HG02588 (cell line): ENCODE data around the gene SAFB.
"Not testable (repeated sequence)": the region's sequence is repeated elsewhere in the genome, so short reads cannot be mapped to it uniquely, and the experiment has no call there.

ENCODE experiments used
- ATAC-seq: cut with Tn5 transposase; IDR thresholded peaks from one replicate; pipeline ENCODE4 v1.9.1; 2021; ENCODE audit warnings: mild to moderate bottlenecking, moderate library complexity; ENCODE audit not compliant: unreplicated experiment

SAFB gene

DNA sequence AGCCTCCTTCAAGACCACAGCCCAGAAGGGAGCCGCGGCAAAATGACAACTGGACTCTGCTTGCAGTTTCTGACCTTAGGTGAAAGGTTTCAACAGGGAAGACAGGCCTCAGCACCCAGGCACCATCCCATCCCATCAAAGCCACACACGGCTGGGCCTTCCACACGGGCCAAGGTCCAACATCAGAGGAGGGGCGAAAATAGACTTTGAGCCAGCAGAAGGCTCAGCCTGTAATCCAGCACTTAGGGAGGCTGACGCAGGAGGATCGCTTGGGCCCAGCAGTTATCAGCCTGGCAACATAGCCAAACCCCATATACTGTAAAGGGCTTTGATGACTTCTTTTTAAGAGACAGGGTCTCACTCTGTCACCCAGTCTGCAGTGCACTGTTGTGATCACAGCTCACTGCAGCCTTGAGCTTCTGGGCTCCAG is 28.3 kb upstream of the SAFB start:
- no peak for ATAC-seq

DNA sequence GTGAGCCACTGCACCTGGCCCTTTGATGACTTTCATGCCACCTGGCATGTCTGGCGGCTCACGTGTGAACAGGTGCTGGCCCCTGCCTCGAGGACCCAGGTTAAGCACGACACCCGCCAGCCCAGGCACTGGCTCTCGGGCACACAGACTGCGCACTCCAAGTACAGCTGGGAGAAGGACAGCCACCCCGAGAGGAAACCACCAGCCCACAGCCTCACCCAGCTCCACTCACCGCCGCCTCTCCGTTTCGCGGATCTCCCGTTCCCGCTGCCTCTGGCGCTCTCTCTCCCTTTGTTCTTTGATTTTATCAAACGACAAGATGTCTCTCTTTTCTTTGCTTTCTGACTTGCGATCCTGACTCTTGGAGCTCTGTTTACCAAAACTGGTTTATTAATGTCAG is 27.8 kb upstream of the SAFB start:
- no peak for ATAC-seq

DNA sequence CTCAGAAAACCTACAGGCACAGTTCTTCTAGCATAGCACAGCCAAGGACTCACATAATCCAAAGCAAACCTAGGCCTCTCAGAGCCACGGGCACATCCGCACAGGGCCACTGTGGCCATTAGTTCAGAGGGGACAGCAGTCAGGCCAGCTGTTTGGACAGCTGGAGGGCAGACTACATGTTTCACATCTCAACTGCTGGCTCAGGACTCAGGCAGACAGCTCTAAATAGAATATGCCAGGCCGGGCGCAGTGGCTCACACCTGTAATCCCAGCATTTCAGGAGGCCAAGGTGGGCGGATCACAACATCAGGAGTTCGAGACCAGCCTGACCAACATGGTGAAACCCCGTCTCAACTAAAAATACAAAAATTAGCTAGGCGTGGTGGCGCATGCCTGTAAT is 27.1 kb upstream of the SAFB start:
- no peak for ATAC-seq

DNA sequence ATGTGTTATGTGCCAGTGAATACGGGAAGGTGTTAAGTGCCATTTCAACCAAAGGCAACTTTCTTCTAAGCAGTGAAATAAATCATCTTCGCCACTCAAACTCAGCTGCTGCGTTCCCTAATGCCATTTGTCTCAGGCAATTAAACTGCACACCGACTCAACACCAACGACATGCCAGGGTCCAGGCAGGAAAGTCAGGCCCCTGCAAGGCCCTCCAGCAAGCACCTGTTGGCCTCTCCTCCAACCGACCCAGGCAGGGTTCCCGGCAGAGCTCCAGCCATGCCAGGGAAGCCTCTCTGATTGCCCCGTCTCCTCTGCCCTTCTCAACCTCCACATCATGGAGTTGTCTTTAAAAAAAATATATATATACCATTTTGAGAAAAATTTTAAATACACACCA is 22.1 kb upstream of the SAFB start:
- no peak for ATAC-seq

DNA sequence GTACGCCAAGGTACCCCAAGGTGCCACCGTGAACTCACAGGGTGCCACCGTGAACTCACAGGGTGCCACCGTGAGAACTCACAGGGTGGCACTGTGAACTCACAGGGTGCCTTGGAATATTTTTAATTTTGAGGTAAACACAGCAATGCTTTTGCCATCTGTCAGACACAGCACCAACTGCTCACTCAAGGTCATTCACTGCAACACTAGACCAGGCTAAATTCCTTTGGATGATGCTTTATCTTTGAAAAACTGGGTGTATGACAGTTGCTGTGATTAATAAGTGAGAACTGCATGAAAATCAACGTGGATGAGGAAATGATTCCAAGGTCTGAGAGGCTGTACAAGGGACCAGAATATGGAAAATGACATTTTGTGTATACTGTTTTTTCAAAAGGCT is 19.3 kb upstream of the SAFB start:
- ATAC-seq = no peak

DNA sequence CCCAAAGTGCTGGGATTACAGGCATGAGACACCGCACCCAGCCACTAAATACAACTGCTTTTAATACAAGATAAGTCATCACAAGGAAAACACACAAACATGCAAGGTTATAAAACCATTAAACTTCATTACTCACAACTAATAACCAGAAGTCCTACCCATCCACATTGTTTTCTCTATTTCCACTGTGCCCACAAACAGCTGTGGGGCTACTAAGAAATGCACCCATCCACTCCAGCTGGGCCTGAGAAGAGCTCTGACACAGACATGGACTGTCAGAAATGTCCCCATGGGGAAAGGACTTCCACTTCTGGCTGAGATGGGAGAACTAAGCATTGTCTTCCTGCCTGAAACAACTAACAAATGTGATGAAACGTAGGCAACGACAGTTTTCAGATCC is 17.5 kb upstream of the SAFB start:
- no peak for ATAC-seq

DNA sequence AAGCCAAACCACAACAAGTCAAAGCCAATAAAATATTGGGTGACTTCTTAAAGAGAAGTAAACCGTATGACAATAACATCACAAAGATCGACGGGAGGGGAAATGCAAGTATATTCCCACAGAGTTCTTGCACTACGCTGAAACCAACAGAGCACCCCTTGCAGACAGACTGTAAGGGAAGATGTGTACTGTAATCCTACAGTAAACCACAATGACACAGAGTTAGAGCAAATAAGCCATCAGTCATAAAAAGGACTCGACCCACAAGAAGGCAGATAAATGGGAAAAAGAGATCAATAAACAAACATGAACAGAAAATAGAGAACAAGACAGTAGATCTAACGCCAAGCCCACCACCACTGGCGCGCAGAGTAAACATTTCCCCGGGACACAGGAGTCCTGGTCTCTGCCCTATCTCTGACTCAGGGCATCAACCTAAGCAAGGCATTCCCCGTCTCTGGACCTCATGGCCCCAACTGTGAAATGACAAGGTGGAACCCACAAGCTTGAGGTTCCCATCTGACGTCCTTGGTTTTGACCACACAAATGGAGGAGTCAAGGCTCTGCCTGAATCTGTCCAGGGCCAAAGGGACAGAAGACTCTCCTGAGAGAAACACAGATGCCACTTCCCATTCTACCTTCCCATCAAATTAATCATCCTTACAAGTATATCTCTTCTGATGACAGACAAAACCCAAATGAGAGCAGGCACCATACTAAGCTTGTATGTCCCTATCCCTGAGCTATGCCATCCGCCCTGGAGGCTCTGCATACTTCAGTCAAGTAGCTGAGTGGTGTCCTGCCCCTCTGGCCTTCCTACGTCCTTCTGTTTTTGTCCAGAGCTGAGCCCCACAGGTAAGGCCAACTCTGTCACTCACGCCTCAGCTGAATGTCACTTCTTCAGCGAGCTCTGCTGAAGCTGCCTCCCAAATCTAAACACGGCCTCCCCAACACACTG is 15.3 kb upstream of the SAFB start:
- ATAC-seq = no peak

DNA sequence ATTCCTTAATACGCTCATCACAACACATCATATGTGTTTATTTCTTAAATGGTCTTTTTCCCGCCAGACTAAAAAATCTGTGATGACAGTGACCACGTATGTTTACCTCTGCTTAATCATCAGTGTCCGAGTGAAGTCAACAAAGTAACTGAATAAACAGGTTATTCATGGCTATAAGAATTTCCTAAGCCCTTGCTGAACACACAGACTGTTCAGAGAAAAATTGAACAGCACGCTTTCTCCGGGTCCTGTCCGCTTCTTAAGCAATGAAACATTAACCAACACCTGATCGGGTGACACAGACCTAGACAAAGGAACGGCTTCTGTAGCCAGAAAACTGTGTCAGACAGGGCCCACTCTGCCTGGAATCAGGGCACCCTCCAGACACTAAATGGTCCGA is 14.6 kb upstream of the SAFB start:
- no peak for ATAC-seq

DNA sequence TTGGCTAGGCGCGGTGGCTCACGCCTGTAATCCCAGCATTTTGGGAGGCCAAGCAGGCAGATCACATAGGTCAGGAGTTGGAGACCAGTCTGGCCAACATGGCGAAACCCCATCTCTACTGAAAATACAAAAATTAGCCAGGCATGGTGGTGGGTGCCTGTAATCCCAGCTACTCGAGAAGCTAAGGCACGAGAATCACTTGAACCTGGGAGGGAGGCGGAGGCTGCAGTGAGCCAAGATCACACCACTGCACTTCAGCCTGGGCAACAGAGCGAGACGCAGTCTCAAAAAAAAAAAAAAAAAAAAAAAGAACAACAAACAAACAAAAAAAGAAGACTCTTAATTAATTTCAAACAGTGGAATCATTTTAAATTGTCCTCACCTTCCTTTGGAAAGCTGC is 14.1 kb upstream of the SAFB start:
- not testable (repeated sequence) for ATAC-seq

DNA sequence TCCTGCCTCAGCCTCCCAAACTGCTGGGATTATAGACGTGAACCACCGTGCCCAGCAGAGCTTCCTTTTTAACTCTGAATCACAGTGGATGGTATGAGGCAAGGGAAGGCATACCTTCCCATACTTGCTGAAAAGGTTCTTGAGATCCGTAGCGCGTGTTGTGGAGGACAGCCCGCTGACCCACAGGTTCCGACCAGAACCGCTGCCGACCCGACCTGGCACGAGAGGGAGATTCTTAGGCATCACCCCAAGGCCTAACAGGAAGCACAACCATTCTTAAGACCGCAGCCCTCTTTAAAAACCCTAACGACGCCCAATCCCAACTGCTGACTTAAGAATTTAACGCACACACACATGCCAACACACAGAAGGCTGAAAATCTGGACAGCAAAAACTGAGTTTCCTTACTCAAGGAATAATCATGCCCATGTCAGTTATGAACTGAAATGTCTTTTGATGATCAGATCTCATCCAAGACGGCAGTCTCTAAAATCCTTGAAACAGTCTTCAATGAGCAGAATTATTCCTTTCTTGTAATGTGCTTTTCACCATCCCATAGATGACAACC is 12.9 kb upstream of the SAFB start:
- ATAC-seq = no peak

DNA sequence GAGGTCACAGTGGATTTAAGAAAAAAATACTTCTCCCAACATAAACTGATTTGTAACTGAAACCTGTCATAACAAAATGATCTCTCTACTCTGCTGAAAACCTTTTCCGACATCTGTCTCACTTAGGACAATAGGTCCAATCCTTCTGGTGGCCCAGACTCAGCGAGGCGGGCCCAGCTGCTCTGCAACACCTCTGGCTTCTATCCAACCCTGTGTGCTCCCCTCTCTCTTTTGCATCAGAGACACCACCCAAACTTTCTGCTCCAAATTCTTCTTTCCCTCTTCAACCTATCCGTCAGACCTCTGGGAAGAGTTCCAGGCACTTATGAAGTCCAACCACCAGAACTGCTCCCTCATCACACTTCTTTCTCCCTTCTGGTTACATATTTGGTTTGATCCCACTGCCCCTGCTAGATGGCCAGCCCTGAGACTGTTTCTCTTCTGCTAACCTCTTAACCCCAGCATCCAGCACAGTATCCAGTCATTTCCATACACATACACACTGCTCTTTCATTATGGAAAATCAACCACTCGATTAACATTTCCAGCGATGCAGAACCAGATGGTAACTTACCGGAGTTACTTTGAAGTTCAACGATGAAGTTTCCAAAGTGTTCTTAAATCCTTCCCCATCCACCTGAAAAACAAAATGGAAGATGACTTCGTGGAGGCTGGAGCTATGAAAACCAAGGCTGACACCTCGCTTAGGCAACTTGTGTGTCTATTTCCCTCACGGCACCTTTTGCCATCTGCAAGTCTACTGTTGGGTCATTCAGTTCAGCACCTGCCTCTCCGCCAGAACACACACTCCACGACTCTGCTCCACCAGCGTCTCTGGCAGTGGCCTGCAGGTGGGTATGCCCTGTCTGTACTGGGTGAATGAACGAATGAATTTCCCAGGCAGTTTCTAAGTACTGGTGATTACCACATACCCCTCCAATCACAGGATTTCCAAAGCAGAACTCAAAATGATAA is 9.7 kb upstream of the SAFB start:
- no peak for ATAC-seq

DNA sequence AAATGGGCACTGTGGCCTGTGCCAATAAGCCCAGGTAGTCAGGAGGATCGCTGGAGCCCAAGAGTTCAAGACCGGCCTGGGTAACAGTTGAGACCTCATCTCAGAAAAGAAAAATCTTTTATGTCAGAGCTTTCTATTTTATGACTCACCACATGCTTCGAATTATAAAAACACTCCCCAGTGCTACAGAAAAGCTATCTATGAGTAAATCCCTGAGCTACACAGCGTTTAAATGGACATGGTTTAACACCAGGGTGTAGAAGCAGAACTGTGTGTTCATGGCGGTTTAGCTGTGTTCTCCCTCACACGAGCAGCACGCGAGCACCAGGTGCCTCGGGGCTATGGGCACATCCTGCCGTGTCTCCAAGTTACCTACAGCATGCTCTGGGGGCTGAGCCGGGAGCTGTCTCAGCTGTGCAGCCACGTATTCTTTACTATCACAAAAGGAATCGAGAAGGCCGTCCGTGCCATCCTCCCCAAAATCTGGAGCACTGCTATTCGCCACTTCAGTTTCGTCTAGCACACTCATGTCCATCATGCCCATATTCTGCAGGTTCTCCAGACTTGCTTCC is 7.0 kb upstream of the SAFB start:
- no peak for ATAC-seq

DNA sequence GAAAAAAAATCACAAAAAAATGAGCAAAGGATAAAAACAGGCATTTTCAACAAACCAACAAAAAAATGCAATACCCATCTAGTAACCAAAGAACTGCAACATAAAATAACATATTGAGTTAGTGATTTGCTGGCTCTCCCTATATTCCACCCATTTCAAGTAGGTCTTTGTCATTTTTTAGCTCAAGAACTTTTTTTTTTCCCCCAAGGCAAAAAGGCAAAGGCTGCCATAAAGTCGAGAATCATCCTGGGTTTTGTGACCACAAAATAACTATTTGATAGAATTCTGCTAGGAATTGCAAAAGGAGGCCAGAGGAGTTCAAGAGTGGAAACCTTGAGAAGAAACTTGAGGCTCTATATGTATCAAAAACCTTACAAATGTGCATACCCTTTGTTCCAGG is 5.8 kb upstream of the SAFB start:
- no peak for ATAC-seq

DNA sequence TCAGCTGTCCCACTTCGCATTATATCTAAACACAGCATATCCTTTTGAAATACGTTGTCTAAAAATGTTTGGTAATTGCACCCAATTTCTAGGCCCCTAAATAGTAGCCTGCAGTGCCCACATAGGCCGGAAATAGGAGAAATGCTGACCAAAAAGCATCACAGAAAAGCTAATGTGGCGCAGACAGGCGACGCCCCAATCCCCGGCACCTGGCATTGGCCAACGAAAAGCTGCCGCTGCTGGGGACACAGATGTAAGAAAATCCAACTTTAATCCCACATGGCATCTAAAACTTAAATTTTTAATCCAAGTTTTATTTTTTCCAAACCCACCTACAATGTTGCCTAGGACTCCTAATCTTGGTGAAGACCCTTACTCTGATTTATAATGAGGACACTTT is 4.3 kb upstream of the SAFB start:
- ATAC-seq = no peak

DNA sequence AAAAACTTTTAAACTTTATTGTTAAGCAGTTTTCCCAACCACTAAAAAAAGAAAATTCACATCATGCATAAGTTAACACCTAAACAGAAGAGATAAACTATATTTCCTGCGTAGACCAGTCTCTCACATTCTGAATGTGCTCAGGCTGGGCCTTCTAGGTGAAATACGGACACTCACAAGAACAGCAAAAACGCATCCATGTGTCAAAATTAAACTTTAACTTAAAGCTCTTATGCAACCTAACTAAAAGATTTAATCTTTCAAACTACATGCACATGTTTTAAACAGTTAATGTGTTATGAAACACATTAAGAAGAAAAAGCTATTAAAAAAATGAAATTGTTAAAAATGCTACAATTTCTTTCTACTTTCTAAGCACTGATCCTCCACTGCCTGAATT is 2.9 kb upstream of the SAFB start:
- no peak for ATAC-seq

DNA sequence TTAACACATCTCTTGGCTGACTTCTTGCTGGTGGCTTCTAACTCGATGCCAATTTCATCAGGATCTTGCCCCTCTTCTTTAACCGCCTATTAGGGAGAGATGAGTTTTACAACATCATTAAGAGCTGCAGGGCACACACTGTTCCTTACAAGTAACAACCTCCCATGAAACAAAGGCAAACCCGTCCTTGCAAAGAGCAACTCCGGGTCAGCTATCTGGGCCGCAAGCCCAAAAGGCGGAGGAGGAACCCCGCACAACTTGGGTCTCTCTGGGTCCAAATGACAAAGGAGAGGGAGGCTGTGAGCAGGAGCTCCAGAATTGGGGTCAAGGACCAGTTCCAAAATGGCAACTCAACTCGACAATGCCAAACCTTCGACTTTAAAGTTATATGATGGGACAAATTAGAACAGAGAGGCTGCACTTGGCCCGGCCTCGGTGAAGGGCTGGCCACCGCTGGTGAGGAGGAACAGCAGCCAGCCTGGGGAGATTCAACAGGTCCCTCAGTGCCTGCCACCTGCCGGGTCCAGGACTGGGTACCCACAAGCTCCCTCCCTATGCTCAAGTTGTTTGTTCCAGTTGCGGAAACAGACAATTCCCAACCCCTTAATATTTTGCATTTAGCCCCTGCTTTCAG is 1.5 kb upstream of the SAFB start:
- ATAC-seq = no peak

DNA sequence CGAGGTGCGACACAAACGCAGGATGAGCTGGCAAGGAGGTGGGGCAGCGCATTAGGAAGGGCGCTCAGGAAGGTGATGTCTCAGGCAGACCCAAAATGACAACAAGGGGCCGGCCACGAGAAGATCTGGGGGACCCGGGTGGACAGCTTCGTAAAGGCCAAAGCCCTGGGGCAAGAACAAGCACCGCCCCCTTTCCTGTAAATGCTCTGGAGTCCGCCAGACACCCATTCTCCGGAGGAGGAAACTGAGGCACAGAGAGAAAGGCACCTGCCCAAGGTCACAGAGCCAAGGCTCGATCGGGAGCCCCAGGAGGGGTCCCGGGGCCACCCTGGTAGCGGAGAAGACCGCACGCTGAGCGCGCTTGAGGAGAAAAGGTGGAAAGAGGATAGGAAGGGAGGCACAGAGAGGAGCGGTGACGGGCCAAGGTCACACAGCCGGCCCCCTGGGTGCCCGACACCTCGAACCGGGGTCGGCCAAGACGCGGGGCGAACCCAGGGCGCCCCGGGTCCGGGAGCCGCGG is 878 bp upstream of the SAFB start:
- ATAC-seq = no peak

DNA sequence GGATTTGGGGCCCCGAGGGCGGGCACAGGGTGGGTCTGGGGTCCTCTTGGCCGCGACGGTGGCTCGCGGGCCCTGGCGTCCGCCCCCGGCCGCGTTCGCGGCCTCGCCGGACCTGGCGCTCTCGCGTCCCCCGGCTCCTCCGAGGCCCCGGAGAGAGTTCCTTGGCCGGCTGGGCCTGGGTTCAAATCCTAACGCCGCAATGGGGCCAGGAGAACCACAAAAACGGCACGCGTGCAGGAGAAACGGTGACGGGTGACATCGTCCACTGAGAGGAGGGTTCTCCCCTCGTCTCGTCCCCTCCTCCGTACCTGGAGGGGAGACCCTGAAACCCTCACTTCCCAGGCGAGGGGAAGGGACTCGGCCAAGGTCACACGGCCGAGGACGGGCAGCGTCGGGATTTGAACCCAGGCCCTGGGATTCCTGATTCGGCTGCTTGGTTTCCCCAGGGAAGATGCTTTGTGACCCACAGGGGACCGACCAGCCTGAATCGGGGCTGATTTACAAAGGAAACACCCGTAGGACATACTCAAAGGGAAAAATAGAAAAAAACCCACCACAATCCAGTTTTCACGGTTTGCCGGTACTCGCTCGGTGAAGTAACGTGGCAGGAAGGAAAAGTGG is 624 bp downstream of the SAFB start:
- ATAC-seq = no peak

DNA sequence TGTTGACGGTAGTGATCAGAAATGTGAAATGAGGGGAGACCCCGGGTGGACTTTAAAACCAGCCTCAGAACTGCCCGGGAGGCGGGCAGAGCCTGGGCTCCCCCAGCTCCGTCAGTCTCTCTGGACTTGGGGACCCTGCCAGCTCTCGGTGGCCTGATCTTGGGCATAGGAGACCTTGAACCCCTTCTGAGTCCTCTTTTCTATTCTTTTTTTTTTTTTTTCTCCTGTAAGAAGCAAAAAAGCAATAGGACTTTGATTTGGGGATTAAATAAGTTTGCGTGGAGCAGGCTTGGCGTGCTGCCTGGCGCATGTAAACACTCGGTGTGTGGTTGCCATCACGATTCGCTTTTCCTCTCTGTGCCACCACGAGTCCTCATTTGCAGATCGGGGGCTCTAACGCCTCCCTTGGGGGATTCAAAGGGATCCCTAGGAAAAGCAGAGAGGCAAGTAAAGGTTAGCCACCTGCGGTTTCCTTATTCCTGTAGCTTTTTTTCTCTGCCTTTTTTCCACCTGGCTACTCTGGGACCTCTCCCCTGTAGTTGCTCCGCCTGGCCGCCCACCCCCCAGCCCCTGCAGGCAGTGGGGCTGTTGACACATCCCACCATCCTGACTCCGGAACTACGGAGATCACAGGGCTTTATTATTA is 1.3 kb downstream of the SAFB start:
- no peak for ATAC-seq
